HepG2 (cell line): Measurements from ENCODE around the gene ASCC2. TPM values are rescaled to one million over a fixed set of nuclear protein-coding genes. Genes with fewer than 3 reads are reported as not detected.

ENCODE experiments used
- ETV6 ChIP-seq: sonication (generic); formaldehyde crosslinking; conservative IDR thresholded peaks from 2 replicates; pipeline ENCODE4 v1.4.0; 2020; ENCODE audit warnings: missing genetic modification reagents
- GATA4 ChIP-seq: sonication (generic); IDR thresholded peaks from 2 replicates; pipeline ENCODE4 v1.6.1; 2016; ENCODE audit warnings: antibody characterized with exemption, low read depth, borderline replicate concordance
- HIC2 ChIP-seq: sonication (generic); formaldehyde crosslinking; IDR thresholded peaks from 2 replicates; pipeline ENCODE4 v1.9.0; 2022; ENCODE audit warnings: low read depth, missing genetic modification reagents
- ISL2 ChIP-seq: sonication (generic); formaldehyde crosslinking; IDR thresholded peaks from 2 replicates; pipeline ENCODE4 v1.5.0; 2020; ENCODE audit warnings: missing genetic modification reagents
- KDM6A ChIP-seq: IDR thresholded peaks from 2 replicates; pipeline ENCODE4 v1.6.1; 2016; ENCODE audit warnings: low read depth
- MTF2 ChIP-seq: sonication (generic); formaldehyde crosslinking; IDR thresholded peaks from 2 replicates; pipeline ENCODE4 v1.5.0; 2020; ENCODE audit warnings: missing genetic modification reagents, borderline replicate concordance
- PRDM10 ChIP-seq: sonication (generic); formaldehyde crosslinking; IDR thresholded peaks from 2 replicates; pipeline ENCODE4 v1.4.0; 2020; ENCODE audit warnings: low read depth, missing genetic modification reagents
- ZHX2 ChIP-seq, 2 experiments: sonication (generic) in 1 of 2; formaldehyde crosslinking in 1 of 2; IDR thresholded peaks; 2 replicates each; pipeline versions ENCODE4 v1.6.1 to v1.9.0; 2014 to 2022; ENCODE audit warnings: antibody characterized with exemption in 1 of 2, borderline replicate concordance in 1 of 2, inconsistent platforms in 1 of 2, low read depth in 1 of 2, missing genetic modification reagents in 1 of 2
- ZNF546 ChIP-seq: sonication (generic); formaldehyde crosslinking; conservative IDR thresholded peaks from 2 replicates; pipeline ENCODE4 v1.8.1; 2023; ENCODE audit warnings: mild to moderate bottlenecking, missing genetic modification reagents
- ZNF652 ChIP-seq: IDR thresholded peaks from 2 replicates; pipeline ENCODE4 v1.6.1; 2016; ENCODE audit warnings: low read depth, borderline replicate concordance
- ZNF687 ChIP-seq: sonication (generic); formaldehyde crosslinking; IDR thresholded peaks from 2 replicates; pipeline ENCODE4 v1.5.1; 2020; ENCODE audit warnings: mild to moderate bottlenecking, missing genetic modification reagents, moderate library complexity
- ZNF75D ChIP-seq: sonication (generic); formaldehyde crosslinking; IDR thresholded peaks from 2 replicates; pipeline ENCODE4 v1.8.1; 2023; ENCODE audit warnings: missing genetic modification reagents, mild to moderate bottlenecking, borderline replicate concordance
- polyA plus RNA-seq, 8 experiments: library from polyadenylated mRNA; depleted of rRNA in 3 of 8; stranded (reverse) in 7 of 8; unstranded in 1 of 8; fragments of >200 nt; fragmentation: Illumina TruSeq in 4 of 8; extraction: Trizol in 4 of 8; gene quantifications; 2 replicates each; pipeline versions ENCODE4 v1.2.1 to v1.2.3, GENCODE V29; 2011 to 2016; ENCODE audit warnings: low read depth in 4 of 8, missing spikeins in 1 of 8, mixed read lengths in 1 of 8; ENCODE audit not compliant: insufficient read depth in 1 of 8
- total RNA-seq, 5 experiments: library from RNA; depleted of rRNA; stranded (reverse); fragments of >200 nt; fragmentation: Illumina TruSeq; extraction: Trizol; gene quantifications; 2 replicates each; pipeline ENCODE4 v1.2.3, GENCODE V29; 2016; ENCODE audit warnings: low read depth in 1 of 5

Gene ASCC2
- total and polyA plus RNA-seq, 2 of the 13 experiments (the other 11 are each of a cell fraction or from before 2014, with no cell fraction given) = 26.2 to 26.3 TPM

GRCh38 chr22:29816128-29816527, 21.9 kb downstream of the ASCC2 start (continued):
- no peak for TF ChIP-seq ETV6 (CRISPR knock-in tag)
- TF ChIP-seq ZHX2 (IDR thresholded peaks at IDR 0.05; ENCODE audit: low read depth) = no peak
- TF ChIP-seq ZHX2 (CRISPR knock-in tag; IDR thresholded peaks at IDR 0.05; ENCODE audit: borderline replicate concordance) = no peak
- TF ChIP-seq ZNF687 (CRISPR knock-in tag) = peak; percentile 22; the same call in 1 of the 2 replicates
- TF ChIP-seq ZNF546 (CRISPR knock-in tag) = no peak
- no peak for TF ChIP-seq ZNF75D
- TF ChIP-seq ISL2 (CRISPR knock-in tag) = no peak
- TF ChIP-seq HIC2 (CRISPR knock-in tag) = no peak
- TF ChIP-seq GATA4 = no peak
- no peak for TF ChIP-seq MTF2 (CRISPR knock-in tag)
- no peak for TF ChIP-seq PRDM10 (CRISPR knock-in tag)
- TF ChIP-seq KDM6A (CRISPR knock-in tag) = no peak
- peak; percentile 81 for TF ChIP-seq ZNF652
